Stimulated activated CD8-positive, alpha-beta memory T cell treated with anti-CD3 and anti-CD28 coated beads, Interleukin-15, amount 100 ng/mL, for 4 hours (primary cell): ENCODE results near the gene BCL11B.

Experiments used
- DNase-seq, 2 donors: peaks; one replicate each; pipeline ENCODE4 v3.0.0-alpha.2; 2020; ENCODE audit warnings: low read depth in 2 of 2

Gene BCL11B

GRCh38 chr14:99286761-99287160 lies 14.8 kb upstream of the BCL11B start:
- DNase-seq: no peak

- DNase-seq: no peak
Observed at GRCh38 chr14:99284254-99285004, 12.4 kb upstream of the BCL11B start.

GRCh38 chr14:99282261-99283050 lies 10.5 kb upstream of the BCL11B start:
- DNase-seq: no peak

GRCh38 chr14:99281396-99281795 lies 9.4 kb upstream of the BCL11B start:
- DNase-seq: no peak

- DNase-seq: no peak
Observed at GRCh38 chr14:99280852-99281251, 8.9 kb upstream of the BCL11B start.

- no peak for DNase-seq
Observed at GRCh38 chr14:99280066-99280731, 8.2 kb upstream of the BCL11B start.

DNA sequence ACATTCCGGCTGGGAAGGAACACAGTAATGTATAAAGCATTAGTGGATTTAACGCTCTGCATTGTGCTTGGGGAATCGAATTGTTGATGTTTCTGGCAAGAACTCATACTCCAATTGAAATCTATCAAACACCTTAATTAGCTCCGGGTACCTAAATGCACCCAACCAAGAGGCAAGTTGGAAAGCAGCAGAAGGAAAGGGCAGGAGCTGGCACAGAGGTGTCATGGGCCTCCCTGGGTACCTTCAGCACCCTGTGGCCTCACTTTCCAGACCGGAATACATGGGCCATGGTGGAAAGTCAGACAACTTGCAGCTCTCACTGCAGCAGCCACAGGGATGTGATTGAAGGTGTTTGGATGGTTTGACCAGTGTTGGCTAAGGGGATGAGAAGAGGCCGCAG lies 6.8 kb upstream of the BCL11B start:
- no peak for DNase-seq

DNA sequence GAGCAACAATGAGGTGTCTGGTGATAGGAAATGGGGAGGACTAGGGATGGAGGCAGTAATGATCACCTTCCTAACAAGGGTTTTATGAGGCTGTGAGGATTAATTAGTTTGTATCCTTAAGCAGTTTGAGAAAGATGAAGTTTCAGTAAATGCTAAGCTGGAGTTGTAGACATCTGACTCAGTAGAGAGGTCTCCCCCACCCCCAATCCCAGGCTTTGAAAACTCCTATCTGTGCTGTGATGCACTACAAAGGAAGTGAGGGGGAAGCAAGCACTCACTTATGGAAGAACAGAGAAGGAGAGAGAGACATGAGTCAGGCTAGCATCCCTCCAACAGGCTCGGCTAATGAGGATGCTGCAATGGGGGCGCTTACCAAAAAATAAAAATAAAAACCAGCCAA lies 5.5 kb upstream of the BCL11B start:
- DNase-seq: no peak

DNA sequence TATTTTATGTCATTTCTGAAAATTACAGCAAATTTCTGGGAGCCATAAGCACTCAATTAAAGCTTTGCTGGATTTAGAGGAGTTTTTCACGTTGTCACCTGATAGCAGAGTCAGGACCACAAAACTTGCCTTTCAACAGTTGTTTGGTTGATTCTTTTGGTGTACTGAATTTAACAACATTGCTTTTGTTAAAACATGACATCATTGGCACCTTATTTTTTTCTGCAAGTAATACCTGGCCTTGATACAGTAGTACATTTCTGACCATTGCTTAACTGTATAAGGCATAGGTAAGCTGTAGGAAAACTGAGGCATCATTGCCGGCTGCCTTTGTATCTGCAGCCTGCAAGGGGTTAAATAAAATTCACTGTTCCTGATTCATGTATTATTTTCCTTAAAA lies 4.5 kb upstream of the BCL11B start:
- DNase-seq: no peak

DNA sequence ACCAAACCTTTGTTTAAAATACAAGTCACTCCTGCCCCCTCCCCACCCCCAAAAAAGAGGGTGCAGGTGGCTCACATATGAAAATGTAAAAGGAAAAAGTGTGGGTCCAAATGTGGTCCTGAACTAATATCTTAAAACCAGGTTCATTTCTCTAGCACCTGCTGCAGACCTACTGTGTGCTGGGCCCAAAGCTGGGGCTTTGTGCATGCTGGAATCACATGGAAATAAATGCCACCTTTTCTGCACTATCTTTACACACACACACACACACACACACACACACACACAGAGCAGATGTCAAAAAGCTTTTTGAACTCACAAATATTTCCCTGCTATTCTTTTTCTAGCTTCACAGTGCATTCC lies 3.2 kb upstream of the BCL11B start:
- DNase-seq: no peak

DNA sequence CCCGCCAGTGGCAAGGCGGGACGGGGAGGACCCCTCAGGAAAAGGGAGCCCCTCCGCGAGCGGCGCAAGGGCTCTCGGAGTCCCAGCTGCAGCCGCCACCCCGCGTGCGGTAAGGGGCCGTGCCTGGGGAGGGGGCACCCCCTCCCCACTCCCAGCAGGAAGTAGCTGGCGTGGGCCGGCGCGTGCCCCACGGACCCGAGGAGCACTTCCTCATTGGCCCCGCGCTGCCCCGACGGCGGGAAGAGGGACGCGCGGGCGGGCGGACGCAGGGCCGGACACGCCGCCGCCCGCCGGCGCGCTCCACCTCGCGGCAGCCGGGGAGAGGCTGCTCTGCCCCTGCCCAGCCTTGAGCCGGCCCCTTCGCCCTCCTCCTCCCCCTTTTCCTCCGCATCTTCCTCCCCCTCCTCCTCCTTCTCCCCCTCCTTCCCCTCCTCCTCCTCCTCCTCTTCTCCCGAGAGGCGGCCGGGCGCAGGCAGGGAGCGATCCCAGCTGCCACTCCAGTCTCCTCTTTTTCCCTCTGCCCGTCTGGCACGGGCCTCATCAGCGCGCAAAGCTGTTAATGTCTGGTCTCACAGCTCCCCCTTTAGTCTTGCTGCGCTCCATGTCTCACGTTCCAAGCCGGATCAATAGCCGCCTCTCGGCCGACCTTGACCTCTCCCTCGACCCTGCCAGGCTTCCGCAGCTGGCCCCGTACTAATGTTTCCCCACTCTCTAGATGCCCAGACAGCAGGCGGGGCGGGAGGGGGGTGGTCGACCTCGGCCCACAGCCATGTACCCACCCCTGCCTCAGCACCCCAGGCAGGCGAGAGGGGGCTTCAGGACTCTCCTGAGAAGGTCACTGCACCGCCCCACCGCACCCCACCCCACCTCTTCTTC lies 2.6 kb upstream of the BCL11B start:
- no peak for DNase-seq

GRCh38 chr14:99273766-99274345 lies 1.9 kb upstream of the BCL11B start:
- no peak for DNase-seq

DNA sequence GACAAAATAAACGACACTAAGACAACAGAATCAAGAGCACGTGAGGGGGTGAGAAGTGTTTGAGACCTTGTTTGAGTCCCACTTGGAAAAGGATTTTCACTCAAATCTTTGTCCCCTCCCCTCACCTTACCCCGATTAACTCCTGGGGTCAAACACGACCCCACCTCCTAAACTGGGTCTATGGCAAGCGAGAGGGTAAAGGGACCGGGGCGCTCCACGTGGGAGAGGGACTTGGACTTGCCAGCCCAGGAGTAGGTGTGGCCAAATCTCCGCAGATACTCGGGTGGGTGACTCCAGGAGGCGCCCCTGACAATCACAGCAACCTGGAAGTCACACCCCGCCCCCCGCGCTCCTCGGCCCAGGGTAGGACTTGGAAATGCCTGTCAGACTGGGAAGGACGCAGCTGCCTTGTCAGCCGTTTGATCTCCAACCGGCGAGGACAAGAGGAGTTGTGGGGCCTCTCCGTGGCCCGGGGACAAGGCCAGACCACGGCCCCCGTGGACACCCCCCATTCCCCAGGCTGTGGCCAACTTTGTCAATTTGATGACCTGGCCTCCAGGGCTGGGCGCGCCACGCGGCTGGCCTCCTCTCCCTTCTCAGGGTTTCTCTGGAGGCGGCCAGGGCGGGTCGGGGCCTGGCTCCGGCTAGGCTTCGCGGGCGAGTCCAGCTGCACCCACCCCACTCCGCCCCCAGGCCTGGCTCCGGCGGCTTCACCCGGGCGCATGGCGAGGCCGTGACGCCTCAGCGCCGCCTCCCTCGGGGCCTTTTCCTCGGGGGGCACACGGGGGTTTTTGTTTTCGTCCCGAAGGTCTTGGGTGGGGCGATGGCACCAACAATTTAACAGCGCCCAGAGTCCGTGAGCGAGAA lies 1.1 kb upstream of the BCL11B start:
- DNase-seq: peak in 1 of 2 donors; percentile 47

DNA sequence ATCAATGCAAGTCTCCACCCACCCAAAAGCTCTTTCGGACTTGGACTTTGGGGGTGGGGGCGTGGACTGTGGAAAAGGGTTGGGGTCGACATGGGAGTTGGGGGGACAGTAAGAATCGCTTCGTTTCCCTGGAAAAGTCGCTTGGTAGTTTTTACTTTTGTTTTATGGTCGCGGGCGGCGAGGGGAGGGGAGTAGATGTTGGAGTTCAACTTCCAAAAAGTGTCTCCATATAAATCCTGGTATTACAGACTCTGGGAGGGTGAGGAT lies 568 bp upstream of the BCL11B start:
- DNase-seq: no peak

- DNase-seq: no peak
Observed at GRCh38 chr14:99271221-99271941, 616 bp downstream of the BCL11B start.

DNA sequence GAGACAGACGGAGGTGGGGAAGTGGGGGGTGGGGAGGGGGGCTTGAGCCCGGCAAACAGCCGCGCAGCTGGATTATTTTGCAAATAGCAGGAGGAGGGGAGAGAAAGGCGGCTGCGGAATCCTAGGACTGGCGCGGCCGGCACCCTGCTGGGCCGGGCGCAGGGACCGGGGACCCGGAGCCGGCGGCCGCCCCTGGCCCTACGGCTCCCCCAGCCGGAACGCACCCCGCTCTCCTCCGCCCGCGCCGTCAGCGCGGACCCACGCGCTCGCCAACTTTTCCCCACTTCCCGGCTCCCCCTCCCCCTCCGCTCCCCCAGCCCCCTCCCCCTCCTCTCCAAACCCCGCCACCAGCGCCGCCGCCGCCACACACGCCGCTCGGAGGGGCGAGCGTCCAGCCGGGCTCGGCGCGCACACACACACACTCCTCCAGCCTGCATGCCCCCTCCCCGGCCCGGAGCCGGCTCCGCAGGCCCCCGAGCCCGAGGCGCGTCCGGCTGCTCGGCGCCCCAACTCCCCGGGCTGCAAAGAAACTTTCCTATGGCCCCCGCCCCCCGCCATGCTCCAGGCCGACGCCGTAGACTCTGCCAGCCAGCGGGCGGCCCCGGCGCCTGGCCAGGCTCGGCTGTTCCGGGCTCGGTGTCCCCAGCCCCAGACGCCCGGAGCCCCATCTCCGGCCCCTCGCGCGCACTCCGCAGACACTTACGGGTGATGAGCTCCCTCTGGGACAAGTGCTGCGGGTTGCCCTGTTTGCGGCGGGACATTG lies 1.4 kb downstream of the BCL11B start:
- no peak for DNase-seq

- DNase-seq: no peak
Observed at GRCh38 chr14:99268810-99269707, 2.9 kb downstream of the BCL11B start.
